Tibial nerve (tissue), 4 donors: ENCODE measurements around the gene ABR. TPM values are rescaled to one million over a fixed set of nuclear protein-coding genes. Genes with fewer than 3 reads are reported as not detected.
"Not testable (repeated sequence)": the region's sequence is repeated elsewhere in the genome, so short reads cannot be mapped to it uniquely, and the experiment has no call there.

Experiments
- DNase-seq, 2 donors: peaks; one replicate each; pipeline ENCODE4 v3.0.0-alpha.2; 2019; ENCODE audit warnings: low spot score in 2 of 2
- H3K27ac ChIP-seq, 4 donors: fragments of 200-600 bp; sonication (generic) in 3 of 4; one replicate each; pipeline ENCODE4 v1.5.1; 2017 to 2019; ENCODE audit warnings: mild to moderate bottlenecking in 1 of 4
- H3K27me3 ChIP-seq, 2 donors: fragments of 200-600 bp; sonication (generic) in 1 of 2; one replicate each; pipeline versions ENCODE4 v1.5.1 to v1.6.0; 2017 to 2019
- H3K36me3 ChIP-seq, 3 donors: fragments of 200-600 bp; sonication (generic); one replicate each; pipeline ENCODE4 v1.5.1; 2018 to 2019
- H3K4me1 ChIP-seq, 4 donors: fragments of 200-600 bp; sonication (generic) in 3 of 4; one replicate each; pipeline ENCODE4 v1.5.1; 2017 to 2019
- H3K4me3 ChIP-seq, 4 donors: fragments of 200-600 bp; sonication (generic) in 3 of 4; one replicate each; pipeline ENCODE4 v1.5.1; 2017 to 2019; ENCODE audit warnings: mild to moderate bottlenecking in 1 of 4, moderate library complexity in 1 of 4
- H3K9me3 ChIP-seq, 4 donors: fragments of 200-600 bp; sonication (generic) in 3 of 4; one replicate each; pipeline ENCODE4 v1.5.1; 2017 to 2019
- EP300 ChIP-seq, 2 donors: sonication (generic); formaldehyde crosslinking; IDR thresholded peaks; one replicate each; pipeline ENCODE4 v1.6.1; 2017; ENCODE audit warnings: antibody characterized with exemption in 2 of 2, mild to moderate bottlenecking in 1 of 2
- POLR2A ChIP-seq, 2 donors: fragments of 450-650 bp; IDR thresholded peaks; one replicate each; pipeline ENCODE4 v1.6.1; 2017; ENCODE audit warnings: antibody characterized with exemption in 2 of 2, mild to moderate bottlenecking in 2 of 2, moderate library complexity in 2 of 2
- WGBS, 2 donors: methylation state at CpG; one replicate each; pipeline ENCODE4 v1.1.5; 2018; 5-methylcytosine and 5-hydroxymethylcytosine counted together
- total RNA-seq, 4 donors: library from RNA; depleted of rRNA; stranded (reverse); fragments of >200 nt; gene quantifications; one replicate each; pipeline ENCODE4 v1.1.0, GENCODE V29; 2016
- TF ChIP-seq, protein P1 (sequence below), 5 experiments: fragments of 200-600 bp in 3 of 5; fragments of 450-650 bp in 2 of 5; sonication (generic) in 3 of 5; IDR thresholded peaks; one replicate each; pipeline ENCODE4 v1.5.1; 2016 to 2019; ENCODE audit warnings: antibody characterized with exemption in 5 of 5, mild to moderate bottlenecking in 3 of 5, moderate library complexity in 2 of 5

Gene ABR
- total RNA-seq, 4 donors from 2014 or later, result 88.8 to 193 (median 133) TPM

DNA sequence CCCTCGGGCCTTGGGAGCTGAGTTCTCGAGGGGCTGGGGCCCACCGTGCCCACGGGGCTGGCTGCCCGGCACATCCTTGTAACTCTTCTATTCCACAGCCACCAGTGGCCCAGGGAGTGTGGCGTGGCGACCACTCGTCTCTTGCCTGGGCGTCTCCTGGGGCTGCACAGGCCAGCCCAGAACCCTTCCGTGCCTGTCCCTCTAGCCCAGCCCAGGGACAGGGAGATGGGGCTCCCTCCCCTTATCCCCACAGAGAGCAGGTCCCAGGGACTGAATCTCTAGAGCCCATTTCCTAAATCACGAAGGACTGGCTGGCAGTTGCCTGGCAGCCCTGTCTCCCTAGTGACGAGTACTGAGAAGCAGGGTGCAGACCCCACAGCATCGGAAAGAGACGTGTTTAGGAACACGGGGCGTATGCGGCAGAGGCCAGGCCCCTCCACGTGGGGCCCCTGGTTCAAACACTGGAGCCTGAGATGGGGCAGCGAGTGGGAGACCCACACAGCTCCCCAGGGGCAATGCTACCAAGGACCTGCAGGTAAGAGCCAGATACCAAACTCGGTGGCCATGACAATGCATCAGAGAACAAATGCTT, 131.8 kb downstream of the ABR start:
- TF ChIP-seq EP300 (IDR thresholded peaks at IDR 0.05) (no peak), POLR2A (IDR thresholded peaks at IDR 0.05) (no peak)
- TF ChIP-seq, protein P1, sequence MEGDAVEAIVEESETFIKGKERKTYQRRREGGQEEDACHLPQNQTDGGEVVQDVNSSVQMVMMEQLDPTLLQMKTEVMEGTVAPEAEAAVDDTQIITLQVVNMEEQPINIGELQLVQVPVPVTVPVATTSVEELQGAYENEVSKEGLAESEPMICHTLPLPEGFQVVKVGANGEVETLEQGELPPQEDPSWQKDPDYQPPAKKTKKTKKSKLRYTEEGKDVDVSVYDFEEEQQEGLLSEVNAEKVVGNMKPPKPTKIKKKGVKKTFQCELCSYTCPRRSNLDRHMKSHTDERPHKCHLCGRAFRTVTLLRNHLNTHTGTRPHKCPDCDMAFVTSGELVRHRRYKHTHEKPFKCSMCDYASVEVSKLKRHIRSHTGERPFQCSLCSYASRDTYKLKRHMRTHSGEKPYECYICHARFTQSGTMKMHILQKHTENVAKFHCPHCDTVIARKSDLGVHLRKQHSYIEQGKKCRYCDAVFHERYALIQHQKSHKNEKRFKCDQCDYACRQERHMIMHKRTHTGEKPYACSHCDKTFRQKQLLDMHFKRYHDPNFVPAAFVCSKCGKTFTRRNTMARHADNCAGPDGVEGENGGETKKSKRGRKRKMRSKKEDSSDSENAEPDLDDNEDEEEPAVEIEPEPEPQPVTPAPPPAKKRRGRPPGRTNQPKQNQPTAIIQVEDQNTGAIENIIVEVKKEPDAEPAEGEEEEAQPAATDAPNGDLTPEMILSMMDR (IDR thresholded peaks at IDR 0.05), result no peak
- WGBS, 2 donors, result 79 to 84% methylated on average over 20 of the region's 20 CpGs
- Histone ChIP-seq H3K4me3 (no peak overlapping the region), H3K9me3 (no peaks in the 10 kb centered on the region), H3K27me3 (no peaks in the 10 kb centered on the region), H3K36me3 (peaks cover 0 to 49% (median 0%) of the 10 kb centered on the region in 3 donors), H3K27ac (peak overlapping the region in 1 of 4 donors; percentile 7), H3K4me1 (peaks cover 0 to 11% (median 0%) of the 10 kb centered on the region in 4 donors)
- DNase-seq, result no peak

DNA sequence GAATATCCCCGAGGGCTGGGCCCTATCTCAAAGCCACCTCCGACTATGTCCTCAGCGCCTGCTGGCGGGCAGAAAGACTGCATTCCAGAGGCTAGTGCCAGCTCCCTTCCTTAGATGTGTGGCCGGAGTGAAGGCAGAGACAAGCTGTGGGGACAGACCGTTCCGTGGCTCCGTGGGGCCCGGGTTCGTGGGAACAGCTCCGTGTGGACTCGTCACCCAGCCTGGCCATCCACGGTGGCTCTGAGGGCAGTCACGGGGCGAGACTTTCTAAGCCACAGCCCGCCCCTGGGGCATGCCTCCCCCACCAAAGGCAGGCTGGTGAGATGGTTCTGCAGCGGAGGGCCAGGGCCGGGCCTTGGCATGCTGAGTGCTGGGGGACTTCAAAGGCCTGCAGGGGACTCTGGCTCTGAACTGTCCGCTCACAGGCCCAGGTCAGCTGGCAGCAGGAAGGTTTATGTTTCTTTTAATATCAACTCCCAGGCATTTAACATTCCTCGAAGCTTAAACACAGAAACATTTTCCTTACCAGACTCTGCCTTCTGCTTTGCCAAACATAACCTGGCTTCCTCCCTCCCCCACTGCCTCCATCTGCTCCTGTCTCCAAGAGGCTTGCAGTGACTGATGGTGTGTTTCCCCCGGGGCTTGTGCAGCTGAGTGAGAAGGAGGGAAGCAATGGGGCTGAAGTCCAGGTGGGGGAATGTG, 132.5 kb downstream of the ABR start:
- H3K36me3 ChIP-seq, result peaks cover 0 to 53% (median 0%) of the 10 kb centered on the region in 3 donors
- H3K27me3 ChIP-seq, result no peaks in the 10 kb centered on the region
- no peak for TF ChIP-seq EP300 (IDR thresholded peaks at IDR 0.05)
- TF ChIP-seq, protein P1 (IDR thresholded peaks at IDR 0.05), result no peak
- TF ChIP-seq POLR2A (IDR thresholded peaks at IDR 0.05), result no peak
- no peaks in the 10 kb centered on the region for H3K9me3 ChIP-seq
- H3K4me3 ChIP-seq, result no peak overlapping the region
- WGBS, 2 donors, result 70 to 71% methylated on average over 18 to 19 of the region's 21 CpGs
- no peak overlapping the region for H3K27ac ChIP-seq
- no peak for DNase-seq
- peaks cover 0 to 14% (median 0%) of the 10 kb centered on the region in 4 donors for H3K4me1 ChIP-seq

DNA sequence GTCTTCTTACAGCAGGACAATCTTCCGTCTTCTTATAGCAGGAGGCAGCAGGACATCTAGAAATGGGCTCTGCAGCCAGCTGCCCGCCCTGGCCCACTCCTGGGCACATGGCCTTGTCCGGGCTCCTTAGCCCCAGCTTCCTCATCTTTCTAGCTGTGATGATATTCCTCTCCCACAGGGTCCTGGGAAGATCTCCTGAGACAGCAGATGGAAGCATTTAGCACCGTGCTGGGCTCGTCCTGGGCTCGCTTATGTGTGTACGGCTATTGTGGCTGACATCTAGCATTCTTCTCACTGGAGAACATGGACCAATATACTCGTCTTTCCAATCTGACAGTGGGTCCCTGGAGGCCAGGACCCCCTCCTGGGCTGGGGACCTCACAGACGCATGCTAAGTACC, 134.3 kb downstream of the ABR start:
- Histone ChIP-seq H3K36me3 (peaks cover 0 to 49% (median 0%) of the 10 kb centered on the region in 3 donors), H3K4me1 (peaks cover 0 to 22% (median 3%) of the 10 kb centered on the region in 4 donors), H3K27me3 (no peaks in the 10 kb centered on the region), H3K9me3 (no peaks in the 10 kb centered on the region), H3K27ac (no peak overlapping the region), H3K4me3 (no peak overlapping the region)
- 77 to 80% methylated on average over 9 of the region's 9 CpGs for WGBS, 2 donors
- TF ChIP-seq EP300 (IDR thresholded peaks at IDR 0.05), result no peak
- no peak for TF ChIP-seq POLR2A (IDR thresholded peaks at IDR 0.05)
- no peak for DNase-seq

DNA sequence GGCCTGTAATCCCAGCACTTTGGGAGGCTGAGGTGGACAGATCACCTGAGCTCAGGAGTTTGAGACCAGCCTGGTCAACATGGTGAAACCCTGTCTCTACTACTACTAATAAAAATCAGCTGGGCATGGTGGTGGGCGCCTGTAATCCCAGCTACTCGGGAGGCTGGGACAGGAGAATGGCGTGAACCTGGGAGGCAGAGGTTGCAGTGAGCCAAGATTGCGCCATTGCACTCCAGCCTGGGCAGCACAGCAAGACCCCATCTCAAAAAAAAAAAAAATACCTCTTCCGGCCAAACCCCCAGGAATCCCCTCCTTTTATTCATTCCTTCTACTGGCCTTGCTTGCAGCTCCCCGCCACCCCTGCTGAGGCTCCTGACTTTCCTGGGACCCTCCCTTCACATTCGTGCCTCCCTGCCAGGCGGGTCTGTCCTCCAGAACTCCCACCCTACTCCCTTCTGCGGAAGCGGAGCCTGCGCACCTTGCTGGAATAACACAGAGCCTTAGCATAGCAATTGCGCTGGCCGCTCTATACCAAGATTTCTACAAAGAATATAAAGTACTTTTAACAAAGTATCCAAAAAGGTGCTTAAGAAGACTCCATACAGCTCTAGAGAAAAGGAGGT, 135.3 kb downstream of the ABR start:
- not testable (repeated sequence) for H3K9me3 ChIP-seq, H3K27me3 ChIP-seq, H3K4me3 ChIP-seq, DNase-seq
- Histone ChIP-seq H3K36me3 (peaks cover 0 to 39% (median 0%) of the 10 kb centered on the region in 3 donors), H3K4me1 (peaks cover 0 to 32% (median 11%) of the 10 kb centered on the region in 4 donors), H3K27ac (peak overlapping the region in 2 of 4 donors; percentile 60 to 75)
- 90 to 96% methylated on average over 13 of the region's 13 CpGs for WGBS, 2 donors

DNA sequence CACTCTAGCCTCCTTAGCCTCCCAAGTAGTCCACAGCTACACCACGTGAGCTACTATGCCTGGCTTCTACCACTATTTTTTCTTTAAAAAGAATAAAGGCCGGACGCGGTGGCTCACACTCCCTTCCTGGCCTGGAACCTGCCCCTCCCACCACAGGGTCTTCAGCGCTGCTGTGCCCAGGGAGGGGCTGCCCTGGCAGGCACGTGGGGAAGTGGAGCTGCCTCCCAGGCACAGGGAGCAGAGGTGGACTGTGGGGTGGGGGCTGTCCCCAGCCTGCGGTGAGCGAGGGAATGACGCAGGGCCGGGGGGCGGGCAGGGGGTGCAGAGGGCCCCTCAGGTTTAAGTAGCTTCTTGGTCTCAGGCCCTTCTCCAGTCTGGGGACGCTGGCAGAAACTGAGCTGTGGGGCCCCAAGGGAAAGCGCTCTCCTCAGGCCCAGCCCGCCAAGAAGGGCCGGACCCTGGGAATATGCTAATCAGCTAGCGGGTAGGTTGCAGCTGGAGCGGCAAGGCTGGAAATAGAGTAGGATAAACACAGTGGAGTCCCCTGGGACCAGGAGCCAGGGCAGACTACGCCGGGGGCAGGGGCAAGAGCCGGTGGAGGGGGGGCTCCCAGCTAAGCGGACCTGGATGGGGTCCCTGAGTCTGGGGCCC, 136.1 kb downstream of the ABR start:
- no peak for TF ChIP-seq POLR2A (IDR thresholded peaks at IDR 0.05)
- TF ChIP-seq EP300 (IDR thresholded peaks at IDR 0.05), result no peak
- TF ChIP-seq, protein P1 (IDR thresholded peaks at IDR 0.05), result no peak
- WGBS, 2 donors, result 37 to 47% methylated on average over 15 to 19 of the region's 21 CpGs
- peaks cover 0 to 40% (median 18%) of the 10 kb centered on the region in 4 donors for H3K4me1 ChIP-seq
- peak overlapping the region in 3 of 4 donors; percentile 17 to 75 (median 60) for H3K27ac ChIP-seq
- H3K9me3 ChIP-seq, result no peaks in the 10 kb centered on the region
- no peaks in the 10 kb centered on the region for H3K27me3 ChIP-seq
- no peak for DNase-seq
- peak overlapping the region in 1 of 4 donors; percentile 17 for H3K4me3 ChIP-seq
- H3K36me3 ChIP-seq, result peaks cover 0 to 31% (median 0%) of the 10 kb centered on the region in 3 donors
